Stimulated activated CD4-positive, alpha-beta T cell treated with anti-CD3 and anti-CD28 coated beads, Interleukin-2, amount 100 ng/mL, for 48 hours (primary cell): ENCODE measurements around the gene RPL7A.

Experiments
- DNase-seq, 2 donors: peaks; one replicate each; pipeline ENCODE4 v3.0.0-alpha.2; 2020

RPL7A gene

GRCh38 chr9:133393399-133393798 is 45.4 kb downstream of the RPL7A start:
- DNase-seq: no peak

GRCh38 chr9:133394687-133395271 is 46.8 kb downstream of the RPL7A start:
- no peak for DNase-seq

DNA sequence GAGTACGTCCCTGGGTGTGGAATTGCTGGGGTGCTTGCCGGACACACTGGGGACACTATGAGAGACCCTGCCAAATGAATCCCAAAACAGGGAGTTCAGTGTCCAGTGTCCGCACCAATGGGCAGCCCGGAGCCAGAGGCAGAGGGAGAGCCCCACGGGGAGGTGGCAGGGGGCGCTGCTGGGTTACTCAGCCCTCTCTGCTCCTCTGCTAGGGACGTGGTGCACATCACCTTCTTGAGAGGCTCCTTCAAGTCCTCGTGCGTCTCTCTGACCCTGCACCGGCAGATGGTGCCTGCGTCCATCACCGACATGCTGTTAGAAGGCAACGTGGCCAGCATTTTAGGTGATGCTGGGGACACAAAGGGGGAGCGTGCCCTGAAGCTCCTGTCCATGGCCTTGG is 48.9 kb downstream of the RPL7A start:
- no peak for DNase-seq

- no peak for DNase-seq
These were observed 49.4 kb downstream of the RPL7A start for GRCh38 chr9:133397370-133397769.

DNA sequence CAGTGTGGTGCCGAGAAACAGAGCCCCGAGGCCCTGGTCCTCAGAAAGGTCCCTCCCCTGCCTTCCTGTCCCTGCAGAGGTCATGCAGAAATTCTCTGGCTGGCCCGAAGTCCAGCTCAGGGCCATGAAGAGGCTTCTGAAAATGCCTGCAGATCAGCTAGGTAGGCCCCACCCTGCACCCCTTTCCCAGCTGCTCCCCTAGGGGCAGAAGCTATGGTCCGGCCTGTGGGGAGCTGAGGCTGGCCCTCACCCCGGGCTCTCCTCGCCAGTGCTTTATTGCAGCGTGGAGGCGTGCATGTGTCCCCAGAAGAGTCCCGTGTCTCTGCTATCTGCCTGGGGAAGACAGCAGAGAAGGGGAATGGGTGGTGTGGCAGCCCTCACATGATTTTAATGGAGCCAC is 49.9 kb downstream of the RPL7A start:
- no peak for DNase-seq

- no peak for DNase-seq
These were observed 52.3 kb downstream of the RPL7A start for GRCh38 chr9:133400292-133400691.
